SK-N-SH (cell line): ENCODE data around the gene P2RX5. TPM values are rescaled to one million over a fixed set of nuclear protein-coding genes. Genes with fewer than 3 reads are reported as not detected.
A peak's percentile ranks its signal among the peaks of the same experiment; 100 is the strongest.

Experiments
- CTCF ChIA-PET: fragments of 300-600, 350-600 bp; formaldehyde crosslinking; extraction: SDS; loops from one replicate; lab custom pipeline; 2021; lab: Yijun Ruan, JAX
- POLR2A ChIA-PET: fragments of 350-600 bp; sonication (Branson Sonifier 250); formaldehyde crosslinking; extraction: SDS; loops from one replicate; lab custom pipeline; 2020; ENCODE audit warnings: antibody characterized with exemption, inconsistent platforms; lab: Yijun Ruan, JAX
- DNase-seq: peaks from one replicate; pipeline ENCODE4 v3.0.0; 2012
- H2AFZ ChIP-seq: fragments of 200-600 bp; sonication (generic); 2 replicates; pipeline ENCODE4 v1.8.1; 2016; ENCODE audit warnings: antibody characterized with exemption, mild to moderate bottlenecking, low read depth
- H3F3A ChIP-seq: fragments of 200-600 bp; sonication (generic); replicated peaks from 2 replicates; pipeline ENCODE3; 2016; ENCODE audit warnings: antibody characterized with exemption, mild to moderate bottlenecking; ENCODE audit not compliant: insufficient read depth
- H3K27ac ChIP-seq, 2 experiments: fragments of 200-500 bp in 1 of 2; fragments of 200-600 bp in 1 of 2; sonication (Bioruptor generic) in 1 of 2; sonication (generic), shearing (Covaris generic) in 1 of 2; 2 replicates each; pipeline versions ENCODE4 v1.5.1 to v1.6.1; 2014 to 2016; ENCODE audit warnings: low read depth in 2 of 2, inconsistent platforms in 1 of 2, low read length in 1 of 2, mild to moderate bottlenecking in 1 of 2, mixed read lengths in 1 of 2
- H3K27me3 ChIP-seq: fragments of 200-600 bp; sonication (generic), shearing (Covaris generic); 2 replicates; pipeline ENCODE4 v1.6.1; 2016; ENCODE audit warnings: mixed run types; ENCODE audit not compliant: insufficient read depth
- H3K36me3 ChIP-seq, 2 experiments: fragments of 200-500 bp in 1 of 2; fragments of 200-600 bp in 1 of 2; sonication (Bioruptor generic) in 1 of 2; sonication (generic) in 1 of 2; replicated peaks in 1 of 2; 2 replicates each; pipeline versions ENCODE3 to v1.5.1; 2014 to 2016; ENCODE audit warnings: low read length in 1 of 2, mild to moderate bottlenecking in 1 of 2; ENCODE audit not compliant: insufficient read depth in 2 of 2, control insufficient read depth in 1 of 2
- H3K4me1 ChIP-seq, 2 experiments: fragments of 200-500 bp in 1 of 2; fragments of 200-600 bp in 1 of 2; sonication (Bioruptor generic) in 1 of 2; sonication (generic), shearing (Covaris generic) in 1 of 2; 2 replicates each; pipeline versions ENCODE4 v1.5.1 to v1.6.1; 2014 to 2016; ENCODE audit warnings: low read depth in 1 of 2, low read length in 1 of 2, mixed run types in 1 of 2; ENCODE audit not compliant: insufficient read depth in 2 of 2, control insufficient read depth in 1 of 2
- H3K4me2 ChIP-seq: fragments of 200-600 bp; sonication (generic), shearing (Covaris generic); 2 replicates; pipeline ENCODE4 v1.6.1; 2017; ENCODE audit warnings: mixed run types
- H3K4me3 ChIP-seq, 2 experiments: fragments of 200-500 bp in 1 of 2; fragments of 200-600 bp in 1 of 2; sonication (Bioruptor generic) in 1 of 2; sonication (generic), shearing (Covaris generic) in 1 of 2; 2 replicates each; pipeline versions ENCODE4 v1.5.1 to v1.8.1; 2014 to 2016; ENCODE audit warnings: low read depth in 2 of 2, inconsistent platforms in 1 of 2, low read length in 1 of 2, mild to moderate bottlenecking in 1 of 2, mixed read lengths in 1 of 2, moderate library complexity in 1 of 2
- H3K79me2 ChIP-seq: fragments of 200-600 bp; sonication (generic); 2 replicates; pipeline ENCODE4 v1.8.1; 2017; ENCODE audit warnings: mild to moderate bottlenecking; ENCODE audit not compliant: insufficient read depth
- H3K9ac ChIP-seq: fragments of 200-600 bp; sonication (generic); 2 replicates; pipeline ENCODE4 v1.6.1; 2017; ENCODE audit warnings: mixed run types
- H3K9me2 ChIP-seq: fragments of 200-600 bp; sonication (generic); 2 replicates; pipeline ENCODE4 v1.6.1; 2017; ENCODE audit warnings: mixed run types
- H3K9me3 ChIP-seq: fragments of 200-600 bp; sonication (generic); 2 replicates; pipeline ENCODE4 v1.6.1; 2017; ENCODE audit warnings: mixed run types, mild to moderate bottlenecking, moderate library complexity
- H4K20me1 ChIP-seq: fragments of 200-600 bp; sonication (generic); 2 replicates; pipeline ENCODE4 v1.6.1; 2017; ENCODE audit warnings: mild to moderate bottlenecking, mixed run types; ENCODE audit not compliant: insufficient read depth
- CHD2 ChIP-seq: fragments of 150-350 bp; IDR thresholded peaks from 2 replicates; pipeline ENCODE4 v1.6.1; 2018; ENCODE audit warnings: low read length; ENCODE audit not compliant: partially characterized antibody
- ELF1 ChIP-seq: IDR thresholded peaks from 2 replicates; pipeline ENCODE4 v1.4.0; 2012
- EP300 ChIP-seq, 2 experiments: IDR thresholded peaks; 2 replicates each; pipeline versions ENCODE4 v1.4.0 to v1.6.1; 2012; ENCODE audit warnings: borderline replicate concordance in 1 of 2, low read depth in 1 of 2, low read length in 1 of 2
- EZH2phosphoT487 ChIP-seq: fragments of 200-600 bp; sonication (generic); IDR thresholded peaks from 2 replicates; pipeline ENCODE4 v1.6.1; 2017; ENCODE audit warnings: low read depth, mixed run types, mild to moderate bottlenecking, antibody characterized with exemption, moderate library complexity, borderline replicate concordance
- FOSL2 ChIP-seq: IDR thresholded peaks from 2 replicates; pipeline ENCODE4 v1.4.0; 2012; ENCODE audit warnings: low read depth, mild to moderate bottlenecking, moderate library complexity, borderline replicate concordance
- FOXJ3 ChIP-seq: sonication (generic); formaldehyde crosslinking; IDR thresholded peaks from 2 replicates; pipeline ENCODE4 v1.5.1; 2020; ENCODE audit warnings: mild to moderate bottlenecking, missing genetic modification reagents
- FOXM1 ChIP-seq: IDR thresholded peaks from 2 replicates; pipeline ENCODE4 v1.4.0; 2012; ENCODE audit warnings: low read depth, mild to moderate bottlenecking
- GABPA ChIP-seq: IDR thresholded peaks from 2 replicates; pipeline ENCODE4 v1.4.0; 2012; ENCODE audit warnings: low read depth, mild to moderate bottlenecking
- GATA2 ChIP-seq: sonication (generic); formaldehyde crosslinking; IDR thresholded peaks from 2 replicates; pipeline ENCODE4 v1.5.0; 2020; ENCODE audit warnings: mild to moderate bottlenecking, missing genetic modification reagents
- JUND ChIP-seq: IDR thresholded peaks from 2 replicates; pipeline ENCODE4 v1.4.0; 2012
- MXI1 ChIP-seq: IDR thresholded peaks from 2 replicates; pipeline ENCODE4 v1.6.1; 2012; ENCODE audit warnings: mild to moderate bottlenecking, low read depth, low read length, improper control_type of control experiment
- NRF1 ChIP-seq: IDR thresholded peaks from 2 replicates; pipeline ENCODE4 v1.6.1; 2012; ENCODE audit warnings: low read depth, mild to moderate bottlenecking, low read length
- PBX3 ChIP-seq: IDR thresholded peaks from 2 replicates; pipeline ENCODE4; 2012
- POLR2AphosphoS5 ChIP-seq: IDR thresholded peaks from 2 replicates; pipeline ENCODE4 v1.6.1; 2012; ENCODE audit warnings: low read depth, low read length
- RAD21 ChIP-seq: IDR thresholded peaks from 2 replicates; pipeline ENCODE4 v1.6.1; 2012; ENCODE audit warnings: mild to moderate bottlenecking, low read length
- RCOR1 ChIP-seq: fragments of 150-350 bp; IDR thresholded peaks from 2 replicates; pipeline ENCODE4 v1.6.1; 2017; ENCODE audit warnings: antibody characterized with exemption, low read length
- REST ChIP-seq: IDR thresholded peaks from 2 replicates; pipeline ENCODE4 v1.6.1; 2012; ENCODE audit warnings: mild to moderate bottlenecking, low read depth, low read length, moderate library complexity
- RFX5 ChIP-seq: IDR thresholded peaks from 2 replicates; pipeline ENCODE4 v1.6.1; 2012; ENCODE audit warnings: mild to moderate bottlenecking, improper control_type of control experiment, low read length
- SIN3A ChIP-seq: IDR thresholded peaks from 2 replicates; pipeline ENCODE4 v1.6.1; 2012; ENCODE audit warnings: low read depth, mild to moderate bottlenecking, low read length, moderate library complexity, borderline replicate concordance
- SMC3 ChIP-seq: IDR thresholded peaks from 2 replicates; pipeline ENCODE4 v1.6.1; 2012; ENCODE audit warnings: low read depth, low read length, improper control_type of control experiment
- TAF1 ChIP-seq: IDR thresholded peaks from 2 replicates; pipeline ENCODE4 v1.6.1; 2012; ENCODE audit warnings: low read depth, mild to moderate bottlenecking, low read length, moderate library complexity, borderline replicate concordance
- TCF12 ChIP-seq: IDR thresholded peaks from 2 replicates; pipeline ENCODE4 v1.4.0; 2012
- USF1 ChIP-seq: IDR thresholded peaks from 2 replicates; pipeline ENCODE4 v1.4.0; 2012; ENCODE audit warnings: low read depth, borderline replicate concordance
- YY1 ChIP-seq: IDR thresholded peaks from 2 replicates; pipeline ENCODE4 v1.4.0; 2012; ENCODE audit warnings: low read depth, mild to moderate bottlenecking
- WGBS: methylation state at CpG from one replicate; pipeline ENCODE4 v1.1.6; 2017; ENCODE audit warnings: low lambda C conversion rate; 5-methylcytosine and 5-hydroxymethylcytosine counted together
- polyA plus RNA-seq, 3 experiments: library from polyadenylated mRNA; depleted of rRNA; stranded (reverse); fragments of >200 nt; gene quantifications; 2 replicates each; pipeline ENCODE4 v1.2.3, GENCODE V29; 2012
- TF ChIP-seq, protein P1 (sequence below): fragments of 150-350 bp; IDR thresholded peaks from 2 replicates; pipeline ENCODE4 v1.6.1; 2017; ENCODE audit warnings: antibody characterized with exemption, low read length, low read depth, borderline replicate concordance
- TF ChIP-seq, protein P2 (sequence below): IDR thresholded peaks from 2 replicates; pipeline ENCODE4 v1.4.0; 2012; ENCODE audit warnings: low read depth
- TF ChIP-seq, protein P3 (sequence below): fragments of 150-350 bp; IDR thresholded peaks from 2 replicates; pipeline ENCODE4 v1.6.1; 2016; ENCODE audit warnings: mild to moderate bottlenecking, low read depth, low read length

P2RX5 gene
- polyA plus RNA-seq, 1 of the 3 experiments (the other 2 are of a cell fraction): 0.97 TPM

GRCh38 chr17:3659541-3660111, 36.3 kb downstream of the P2RX5 start:
- H3K4me3 ChIP-seq: no peak overlapping the region
- H3K9me2 ChIP-seq: no peaks in the 10 kb centered on the region
- H3K9ac ChIP-seq: no peak overlapping the region
- CTCF ChIA-PET: interaction anchor here (1.1 to 1.2 kb wide), 2 partner anchors 11 to 611 kb away, joined by 3 to 4 read pairs; no protein-coding TSS in a partner anchor
- no peaks in the 10 kb centered on the region for H3K27me3 ChIP-seq
- peaks cover 15% of the 10 kb centered on the region for H4K20me1 ChIP-seq
- H3K4me2 ChIP-seq: peak overlapping the region; percentile 37; the same call in 1 of the 2 replicates
- no peak overlapping the region for H2AFZ ChIP-seq
- peaks cover 0 to 13% of the 10 kb centered on the region in 2 experiments; a peak in 3 of 4 replicates for H3K4me1 ChIP-seq
- peaks cover 3% of the 10 kb centered on the region; the same call in 1 of the 2 replicates for H3K79me2 ChIP-seq
- H3K36me3 ChIP-seq: peaks cover 6 to 25% of the 10 kb centered on the region in 2 experiments
- no peak for DNase-seq
- POLR2A ChIA-PET: no interaction called here
- no peaks in the 10 kb centered on the region for H3K9me3 ChIP-seq
- peak overlapping the region; percentile 16 to 59; a peak in 3 of 4 replicates for H3K27ac ChIP-seq
- peaks cover 25% of the 10 kb centered on the region for H3F3A ChIP-seq
- WGBS: 70% methylated on average over 21 of the region's 22 CpGs
- TF ChIP-seq ELF1 (no peak), SMC3 (no peak), JUND (peak; percentile 43), GATA2 (CRISPR knock-in tag) (no peak), EP300 (IDR thresholded peaks at IDR 0.05; ENCODE audit: borderline replicate concordance in 1 of 2, low read depth in 1 of 2, low read length in 1 of 2) (no peak; a peak in 1 of 4 replicates), RFX5 (no peak), SIN3A (no peak), TAF1 (no peak), RCOR1 (no peak), FOSL2 (peak; percentile 77), CHD2 (no peak), EZH2phosphoT487 (no peak), MXI1 (no peak), FOXJ3 (no peak), NRF1 (no peak), RAD21 (no peak), FOXM1 (no peak), POLR2AphosphoS5 (no peak; the same call in 1 of the 2 replicates), USF1 (no peak), GABPA (no peak), YY1 (no peak), REST (0 out of 2 replicates have a peak, but pooled peaks have one; percentile 14), TCF12 (peak; percentile 46; the same call in 1 of the 2 replicates), PBX3 (peak; percentile 15; the same call in 1 of the 2 replicates)
- TF ChIP-seq, protein P1, sequence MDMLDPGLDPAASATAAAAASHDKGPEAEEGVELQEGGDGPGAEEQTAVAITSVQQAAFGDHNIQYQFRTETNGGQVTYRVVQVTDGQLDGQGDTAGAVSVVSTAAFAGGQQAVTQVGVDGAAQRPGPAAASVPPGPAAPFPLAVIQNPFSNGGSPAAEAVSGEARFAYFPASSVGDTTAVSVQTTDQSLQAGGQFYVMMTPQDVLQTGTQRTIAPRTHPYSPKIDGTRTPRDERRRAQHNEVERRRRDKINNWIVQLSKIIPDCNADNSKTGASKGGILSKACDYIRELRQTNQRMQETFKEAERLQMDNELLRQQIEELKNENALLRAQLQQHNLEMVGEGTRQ: no peak
- TF ChIP-seq, protein P2, sequence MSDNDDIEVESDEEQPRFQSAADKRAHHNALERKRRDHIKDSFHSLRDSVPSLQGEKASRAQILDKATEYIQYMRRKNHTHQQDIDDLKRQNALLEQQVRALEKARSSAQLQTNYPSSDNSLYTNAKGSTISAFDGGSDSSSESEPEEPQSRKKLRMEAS: peak; percentile 67
- TF ChIP-seq, protein P3, sequence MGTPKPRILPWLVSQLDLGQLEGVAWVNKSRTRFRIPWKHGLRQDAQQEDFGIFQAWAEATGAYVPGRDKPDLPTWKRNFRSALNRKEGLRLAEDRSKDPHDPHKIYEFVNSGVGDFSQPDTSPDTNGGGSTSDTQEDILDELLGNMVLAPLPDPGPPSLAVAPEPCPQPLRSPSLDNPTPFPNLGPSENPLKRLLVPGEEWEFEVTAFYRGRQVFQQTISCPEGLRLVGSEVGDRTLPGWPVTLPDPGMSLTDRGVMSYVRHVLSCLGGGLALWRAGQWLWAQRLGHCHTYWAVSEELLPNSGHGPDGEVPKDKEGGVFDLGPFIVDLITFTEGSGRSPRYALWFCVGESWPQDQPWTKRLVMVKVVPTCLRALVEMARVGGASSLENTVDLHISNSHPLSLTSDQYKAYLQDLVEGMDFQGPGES: no peak
